ENCODE data around the gene P2RY12. TPM values are rescaled to one million over a fixed set of nuclear protein-coding genes. Genes with fewer than 3 reads are reported as not detected.

Gene P2RY12
- total RNA-seq, 1 experiment from 2014 or later: not detected

- no TSS peak for BruUV-seq (replicated peaks)
- no peaks in the 10 kb centered on the region for H3K9me3 ChIP-seq (ENCODE audit: low read length)
- no peaks in the 10 kb centered on the region for H3K36me3 ChIP-seq (ENCODE audit: low read depth, low read length)
- intact Hi-C loops (cut with micrococcal nuclease): loop anchor here (5.0 kb wide), 1 partner anchor 204 kb away; no protein-coding TSS in a partner anchor
- H3K27me3 ChIP-seq (ENCODE audit: low read length): no peaks in the 10 kb centered on the region
- ChIA-PET CTCF (interaction anchor here (0.6 kb wide), 1 partner anchor 56 kb away, joined by 4 read pairs; no protein-coding TSS in a partner anchor), POLR2A (ENCODE audit: unreplicated experiment) (no interaction called here)
- H3K4me2 ChIP-seq (ENCODE audit: low read length): no peak overlapping the region
- no peaks in the 10 kb centered on the region for H4K20me1 ChIP-seq (ENCODE audit: low read length)
- H3K9me2 ChIP-seq (replicated peaks; ENCODE audit: low read length): no peaks in the 10 kb centered on the region
- no peak for DNase-seq
- H3K9ac ChIP-seq (ENCODE audit: low read length): no peak overlapping the region
- H3F3A ChIP-seq (ENCODE audit: low read length, unreplicated experiment): peaks cover 15% of the 10 kb centered on the region
- peak overlapping the region; percentile 95; the same call in 1 of the 2 replicates for H3K27ac ChIP-seq (ENCODE audit: low read length)
- H3K4me1 ChIP-seq (ENCODE audit: insufficient read depth, low read length): peaks cover 49% of the 10 kb centered on the region
- no peak overlapping the region for H3K4me3 ChIP-seq (ENCODE audit: low read length)
- TF ChIP-seq CTCF (conservative IDR thresholded peaks at IDR 0.05; ENCODE audit: low read depth, low read length) (no peak), EZH2phosphoT487 (IDR thresholded peaks at IDR 0.05; ENCODE audit: borderline replicate concordance, low read length) (no peak), EZH2 (IDR thresholded peaks at IDR 0.05; ENCODE audit: low read length, unreplicated experiment) (no peak)
- H2AFZ ChIP-seq (ENCODE audit: low read length): no peak overlapping the region
- H3K79me2 ChIP-seq (ENCODE audit: low read length): no peaks in the 10 kb centered on the region
- no peak for ATAC-seq
Observed at GRCh38 chr3:151430821-151431484, 46.4 kb upstream of the P2RY12 start.

- H3K4me3 ChIP-seq (ENCODE audit: low read length): no peak overlapping the region
- H3K4me1 ChIP-seq (ENCODE audit: insufficient read depth, low read length): peaks cover 40% of the 10 kb centered on the region
- peaks cover 4% of the 10 kb centered on the region for H3F3A ChIP-seq (ENCODE audit: low read length, unreplicated experiment)
- ChIA-PET POLR2A (ENCODE audit: unreplicated experiment) (no interaction called here), CTCF (no interaction called here)
- H3K9me3 ChIP-seq (ENCODE audit: low read length): no peaks in the 10 kb centered on the region
- H3K9me2 ChIP-seq (replicated peaks; ENCODE audit: low read length): no peaks in the 10 kb centered on the region
- H3K27me3 ChIP-seq (ENCODE audit: low read length): no peaks in the 10 kb centered on the region
- H3K79me2 ChIP-seq (ENCODE audit: low read length): no peaks in the 10 kb centered on the region
- DNase-seq (no peak), ATAC-seq (no peak)
- no peak overlapping the region for H3K27ac ChIP-seq (ENCODE audit: low read length)
- H4K20me1 ChIP-seq (ENCODE audit: low read length): no peaks in the 10 kb centered on the region
- no peak overlapping the region for H3K9ac ChIP-seq (ENCODE audit: low read length)
- intact Hi-C loops (cut with micrococcal nuclease): loop anchor here (10.0 kb wide), 1 partner anchor 264 kb away; no protein-coding TSS in a partner anchor
- H3K4me2 ChIP-seq (ENCODE audit: low read length): no peak overlapping the region
- no peaks in the 10 kb centered on the region for H3K36me3 ChIP-seq (ENCODE audit: low read depth, low read length)
- H2AFZ ChIP-seq (ENCODE audit: low read length): no peak overlapping the region
- BruUV-seq (replicated peaks): no TSS peak
- no peak for TF ChIP-seq EZH2 (IDR thresholded peaks at IDR 0.05; ENCODE audit: low read length, unreplicated experiment)
- TF ChIP-seq EZH2phosphoT487 (IDR thresholded peaks at IDR 0.05; ENCODE audit: borderline replicate concordance, low read length): no peak
- no peak for TF ChIP-seq CTCF (conservative IDR thresholded peaks at IDR 0.05; ENCODE audit: low read depth, low read length)
Observed at GRCh38 chr3:151428386-151428785, 43.8 kb upstream of the P2RY12 start.

DNA sequence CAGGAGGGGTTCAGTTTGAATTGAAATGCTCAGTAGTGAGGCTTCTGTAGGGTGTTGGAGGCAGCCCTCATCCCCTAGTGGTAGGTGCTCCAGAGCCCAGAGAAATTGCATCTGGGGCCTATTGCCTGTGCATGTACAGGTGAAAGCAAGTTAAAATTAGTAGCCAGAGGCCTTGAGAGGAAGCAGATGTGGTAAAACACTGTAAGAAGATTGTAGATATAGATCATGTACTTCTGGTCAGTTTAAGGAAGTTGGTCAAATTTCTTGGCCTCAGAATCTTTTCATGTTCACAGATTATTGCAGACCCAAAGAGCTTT, 41.7 kb upstream of the P2RY12 start:
- peaks cover 19% of the 10 kb centered on the region for H3K4me1 ChIP-seq (ENCODE audit: insufficient read depth, low read length)
- DNase-seq: no peak
- no TSS peak for BruUV-seq (replicated peaks)
- intact Hi-C loops (cut with micrococcal nuclease): loop anchor here (10.0 kb wide), 1 partner anchor 261 kb away; no protein-coding TSS in a partner anchor
- ChIA-PET POLR2A (ENCODE audit: unreplicated experiment) (no interaction called here), CTCF (interaction anchor here (0.5 kb wide), 1 partner anchor 14 kb away, joined by 3 read pairs; no protein-coding TSS in a partner anchor)
- no peak overlapping the region for H3K9ac ChIP-seq (ENCODE audit: low read length)
- H3K9me2 ChIP-seq (replicated peaks; ENCODE audit: low read length): no peaks in the 10 kb centered on the region
- no peaks in the 10 kb centered on the region for H3K79me2 ChIP-seq (ENCODE audit: low read length)
- H3K27ac ChIP-seq (ENCODE audit: low read length): no peak overlapping the region
- no peak overlapping the region for H3K4me3 ChIP-seq (ENCODE audit: low read length)
- H3K9me3 ChIP-seq (ENCODE audit: low read length): no peaks in the 10 kb centered on the region
- H3K27me3 ChIP-seq (ENCODE audit: low read length): no peaks in the 10 kb centered on the region
- no peaks in the 10 kb centered on the region for H3F3A ChIP-seq (ENCODE audit: low read length, unreplicated experiment)
- TF ChIP-seq CTCF (conservative IDR thresholded peaks at IDR 0.05; ENCODE audit: low read depth, low read length): peak; percentile 50
- TF ChIP-seq EZH2phosphoT487 (IDR thresholded peaks at IDR 0.05; ENCODE audit: borderline replicate concordance, low read length): no peak
- ATAC-seq: peak; percentile 12; the same call in 1 of the 2 replicates
- H3K36me3 ChIP-seq (ENCODE audit: low read depth, low read length): no peaks in the 10 kb centered on the region
- H3K4me2 ChIP-seq (ENCODE audit: low read length): no peak overlapping the region
- no peaks in the 10 kb centered on the region for H4K20me1 ChIP-seq (ENCODE audit: low read length)
- H2AFZ ChIP-seq (ENCODE audit: low read length): 0 out of 2 replicates have a peak overlapping the region, but pooled peaks have one; percentile 18
